Neural cell (in vitro differentiated cells): Measurements from ENCODE around the gene AMPH. TPM values are rescaled to one million over a fixed set of nuclear protein-coding genes. Genes with fewer than 3 reads are reported as not detected.

Source experiments
- H2AFZ ChIP-seq: fragments of 200-600, 300-800 bp; sonication (generic), shearing (Covaris generic); 2 replicates; pipeline ENCODE4 v1.6.0; 2014; ENCODE audit warnings: low read depth, mild to moderate bottlenecking, antibody characterized with exemption, low read length, moderate library complexity
- H3F3A ChIP-seq: fragments of 200-600 bp; shearing (Covaris generic); 2 replicates; pipeline ENCODE4 v1.6.1; 2016; ENCODE audit warnings: mild to moderate bottlenecking, moderate library complexity, mixed read lengths, antibody characterized with exemption, low read length; ENCODE audit not compliant: insufficient read depth, poor library complexity, severe bottlenecking
- H3K27ac ChIP-seq: fragments of 200-600, 300-800 bp; sonication (generic), shearing (Covaris generic); 2 replicates; pipeline ENCODE4 v1.5.1; 2014; ENCODE audit warnings: mild to moderate bottlenecking, low read length, moderate library complexity
- H3K27me3 ChIP-seq: fragments of 300-800, 200-600 bp; sonication (generic), shearing (Covaris generic); 2 replicates; pipeline ENCODE4 v1.6.0; 2014; ENCODE audit warnings: mild to moderate bottlenecking, low read depth, low read length, moderate library complexity; ENCODE audit not compliant: insufficient read depth
- H3K36me3 ChIP-seq: fragments of 300-800, 200-600 bp; sonication (generic), shearing (Covaris generic); 2 replicates; pipeline ENCODE4 v1.5.1; 2014; ENCODE audit warnings: mild to moderate bottlenecking, antibody characterized with exemption, low read length, moderate library complexity; ENCODE audit not compliant: insufficient read depth
- H3K4me2 ChIP-seq: fragments of 300-800, 200-600 bp; sonication (generic), shearing (Covaris generic); 2 replicates; pipeline ENCODE4 v1.6.0; 2014; ENCODE audit warnings: mild to moderate bottlenecking, low read length
- H3K4me3 ChIP-seq: fragments of 300-800, 200-600 bp; sonication (generic), shearing (Covaris generic); 2 replicates; pipeline ENCODE4 v1.5.1; 2014; ENCODE audit warnings: mild to moderate bottlenecking, low read length, moderate library complexity
- H3K79me2 ChIP-seq: fragments of 200-600 bp; shearing (Covaris generic); replicated peaks from 2 replicates; pipeline ENCODE4 v1.6.0; 2014; ENCODE audit warnings: mild to moderate bottlenecking, low read length, moderate library complexity; ENCODE audit not compliant: insufficient read depth
- H3K9ac ChIP-seq: fragments of 300-800, 200-600 bp; sonication (generic), shearing (Covaris generic); 2 replicates; pipeline ENCODE4 v1.6.1; 2016; ENCODE audit warnings: mild to moderate bottlenecking, low read length, mixed read lengths
- H3K9me2 ChIP-seq: fragments of 200-600 bp; shearing (Covaris generic); 2 replicates; pipeline ENCODE4 v1.6.1; 2016; ENCODE audit warnings: mild to moderate bottlenecking, low read length, mixed read lengths; ENCODE audit not compliant: insufficient read depth
- H3K9me3 ChIP-seq: fragments of 200-600, 300-800 bp; sonication (generic), shearing (Covaris generic); 2 replicates; pipeline ENCODE4 v1.6.1; 2016; ENCODE audit warnings: mild to moderate bottlenecking, mixed run types, low read length, moderate library complexity, mixed read lengths
- H4K20me1 ChIP-seq: fragments of 200-600 bp; shearing (Covaris generic); 2 replicates; pipeline ENCODE4 v1.6.1; 2016; ENCODE audit warnings: mild to moderate bottlenecking, mixed run types; ENCODE audit not compliant: insufficient read depth
- CTCF ChIP-seq: fragments of 450-650 bp; IDR thresholded peaks from 2 replicates; pipeline ENCODE4 v1.5.1; 2014; ENCODE audit warnings: antibody characterized with exemption, mild to moderate bottlenecking, moderate library complexity; ENCODE audit not compliant: poor library complexity, severe bottlenecking
- EP300 ChIP-seq: fragments of 450-650 bp; conservative IDR thresholded peaks from 2 replicates; pipeline ENCODE4 v1.6.1; 2014; ENCODE audit warnings: antibody characterized with exemption, mild to moderate bottlenecking, moderate library complexity; ENCODE audit not compliant: poor library complexity, severe bottlenecking
- EZH2 ChIP-seq: fragments of 200-600, 300-800 bp; shearing (Covaris generic), sonication (generic); IDR thresholded peaks from 2 replicates; pipeline ENCODE4 v1.6.1; 2014; ENCODE audit warnings: antibody characterized with exemption, low read length, borderline replicate concordance, mild to moderate bottlenecking; ENCODE audit not compliant: insufficient read depth, poor library complexity, severe bottlenecking
- MXI1 ChIP-seq: fragments of 450-650 bp; conservative IDR thresholded peaks from 2 replicates; pipeline ENCODE4 v1.6.1; 2014; ENCODE audit warnings: antibody characterized with exemption, mild to moderate bottlenecking; ENCODE audit not compliant: poor library complexity, severe bottlenecking
- POLR2AphosphoS5 ChIP-seq: IDR thresholded peaks from 2 replicates; pipeline ENCODE4 v1.6.1; 2012
- RAD21 ChIP-seq: fragments of 450-650 bp; conservative IDR thresholded peaks from 2 replicates; pipeline ENCODE4 v1.6.1; 2014; ENCODE audit warnings: antibody characterized with exemption, mild to moderate bottlenecking, moderate library complexity
- SMC3 ChIP-seq: fragments of 450-650 bp; conservative IDR thresholded peaks from 2 replicates; pipeline ENCODE4 v1.6.1; 2014; ENCODE audit warnings: antibody characterized with exemption, mild to moderate bottlenecking, moderate library complexity; ENCODE audit not compliant: poor library complexity
- TAF1 ChIP-seq: IDR thresholded peaks from 2 replicates; pipeline ENCODE4 v1.6.1; 2012; ENCODE audit warnings: low read depth
- polyA plus RNA-seq: library from polyadenylated mRNA; depleted of rRNA; stranded (reverse); fragments of >200 nt; gene quantifications from 2 replicates; pipeline ENCODE4 v1.2.3, GENCODE V29; 2014
- TF ChIP-seq, protein P1 (sequence below): IDR thresholded peaks from 2 replicates; pipeline ENCODE4 v1.6.1; 2012; ENCODE audit warnings: borderline replicate concordance

Gene AMPH
- polyA plus RNA-seq, 1 donor from 2014 or later = 33.7 TPM

GRCh38 chr7:38512704-38513103 lies 118.5 kb downstream of the AMPH start:
- H3K9me3 ChIP-seq = no peaks in the 10 kb centered on the region
- H2AFZ ChIP-seq = no peak overlapping the region
- H3K27me3 ChIP-seq = no peaks in the 10 kb centered on the region
- H3K4me2 ChIP-seq = no peak overlapping the region
- no peaks in the 10 kb centered on the region for H3K79me2 ChIP-seq
- H3K9me2 ChIP-seq = no peaks in the 10 kb centered on the region
- no peak overlapping the region for H3K9ac ChIP-seq
- H4K20me1 ChIP-seq = no peaks in the 10 kb centered on the region
- H3K36me3 ChIP-seq = no peaks in the 10 kb centered on the region
- no peaks in the 10 kb centered on the region for H3F3A ChIP-seq
- TF ChIP-seq EP300 (no peak), SMC3 (no peak), RAD21 (no peak), MXI1 (no peak)
- no peak overlapping the region for H3K4me3 ChIP-seq
- H3K27ac ChIP-seq = no peak overlapping the region

DNA sequence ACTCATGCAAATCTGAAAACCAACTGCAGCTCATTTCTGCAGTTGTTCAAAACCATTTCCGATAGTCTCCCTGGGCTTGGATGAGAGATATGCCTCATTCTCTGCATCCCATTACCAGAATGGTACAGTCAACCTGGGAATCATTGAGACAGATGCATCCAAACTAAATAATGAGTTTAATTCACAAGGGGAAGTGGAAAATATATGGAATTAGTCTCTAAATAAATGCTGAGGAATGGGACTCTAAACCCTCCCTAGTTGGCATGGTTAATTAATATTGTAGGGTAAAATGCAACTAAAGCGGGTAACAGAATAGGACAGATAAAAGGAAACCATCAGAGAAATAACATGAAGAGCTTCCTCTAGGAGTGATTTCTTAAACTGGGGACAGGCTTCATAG lies 118.9 kb downstream of the AMPH start:
- H3K27ac ChIP-seq = no peak overlapping the region
- H3K27me3 ChIP-seq = no peaks in the 10 kb centered on the region
- no peaks in the 10 kb centered on the region for H3K9me3 ChIP-seq
- H3K9me2 ChIP-seq = no peaks in the 10 kb centered on the region
- no peak overlapping the region for H3K9ac ChIP-seq
- H3F3A ChIP-seq = no peaks in the 10 kb centered on the region
- H3K4me3 ChIP-seq = no peak overlapping the region
- H3K79me2 ChIP-seq = no peaks in the 10 kb centered on the region
- no peak overlapping the region for H2AFZ ChIP-seq
- H3K4me2 ChIP-seq = no peak overlapping the region
- H3K36me3 ChIP-seq = no peaks in the 10 kb centered on the region
- no peak for TF ChIP-seq CTCF
- TF ChIP-seq TAF1 = no peak
- TF ChIP-seq EZH2 = no peak
- TF ChIP-seq RAD21 = no peak
- no peak for TF ChIP-seq MXI1
- TF ChIP-seq EP300 = no peak
- no peak for TF ChIP-seq POLR2AphosphoS5
- TF ChIP-seq, protein P1, sequence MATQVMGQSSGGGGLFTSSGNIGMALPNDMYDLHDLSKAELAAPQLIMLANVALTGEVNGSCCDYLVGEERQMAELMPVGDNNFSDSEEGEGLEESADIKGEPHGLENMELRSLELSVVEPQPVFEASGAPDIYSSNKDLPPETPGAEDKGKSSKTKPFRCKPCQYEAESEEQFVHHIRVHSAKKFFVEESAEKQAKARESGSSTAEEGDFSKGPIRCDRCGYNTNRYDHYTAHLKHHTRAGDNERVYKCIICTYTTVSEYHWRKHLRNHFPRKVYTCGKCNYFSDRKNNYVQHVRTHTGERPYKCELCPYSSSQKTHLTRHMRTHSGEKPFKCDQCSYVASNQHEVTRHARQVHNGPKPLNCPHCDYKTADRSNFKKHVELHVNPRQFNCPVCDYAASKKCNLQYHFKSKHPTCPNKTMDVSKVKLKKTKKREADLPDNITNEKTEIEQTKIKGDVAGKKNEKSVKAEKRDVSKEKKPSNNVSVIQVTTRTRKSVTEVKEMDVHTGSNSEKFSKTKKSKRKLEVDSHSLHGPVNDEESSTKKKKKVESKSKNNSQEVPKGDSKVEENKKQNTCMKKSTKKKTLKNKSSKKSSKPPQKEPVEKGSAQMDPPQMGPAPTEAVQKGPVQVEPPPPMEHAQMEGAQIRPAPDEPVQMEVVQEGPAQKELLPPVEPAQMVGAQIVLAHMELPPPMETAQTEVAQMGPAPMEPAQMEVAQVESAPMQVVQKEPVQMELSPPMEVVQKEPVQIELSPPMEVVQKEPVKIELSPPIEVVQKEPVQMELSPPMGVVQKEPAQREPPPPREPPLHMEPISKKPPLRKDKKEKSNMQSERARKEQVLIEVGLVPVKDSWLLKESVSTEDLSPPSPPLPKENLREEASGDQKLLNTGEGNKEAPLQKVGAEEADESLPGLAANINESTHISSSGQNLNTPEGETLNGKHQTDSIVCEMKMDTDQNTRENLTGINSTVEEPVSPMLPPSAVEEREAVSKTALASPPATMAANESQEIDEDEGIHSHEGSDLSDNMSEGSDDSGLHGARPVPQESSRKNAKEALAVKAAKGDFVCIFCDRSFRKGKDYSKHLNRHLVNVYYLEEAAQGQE = no peak
- no peak for TF ChIP-seq SMC3
- H4K20me1 ChIP-seq = no peaks in the 10 kb centered on the region

GRCh38 chr7:38507384-38507783 lies 123.8 kb downstream of the AMPH start:
- H3K4me2 ChIP-seq = no peak overlapping the region
- no peak overlapping the region for H3K4me3 ChIP-seq
- no peaks in the 10 kb centered on the region for H3K9me3 ChIP-seq
- H3K36me3 ChIP-seq = no peaks in the 10 kb centered on the region
- H3K27me3 ChIP-seq = no peaks in the 10 kb centered on the region
- no peaks in the 10 kb centered on the region for H3F3A ChIP-seq
- no peak overlapping the region for H3K27ac ChIP-seq
- no peak overlapping the region for H3K9ac ChIP-seq
- H4K20me1 ChIP-seq = no peaks in the 10 kb centered on the region
- no peak overlapping the region for H2AFZ ChIP-seq
- no peak for TF ChIP-seq EP300
- TF ChIP-seq TAF1 = no peak
- no peak for TF ChIP-seq CTCF
- TF ChIP-seq SMC3 = no peak
- TF ChIP-seq, protein P1 = no peak
- no peak for TF ChIP-seq MXI1
- TF ChIP-seq POLR2AphosphoS5 = no peak
- TF ChIP-seq RAD21 = no peak
- no peak for TF ChIP-seq EZH2
- H3K79me2 ChIP-seq = no peaks in the 10 kb centered on the region
- H3K9me2 ChIP-seq = no peaks in the 10 kb centered on the region
